ENCODE results near the gene KDM6A. TPM values are rescaled to one million over a fixed set of nuclear protein-coding genes. Genes with fewer than 3 reads are reported as not detected.

The KDM6A gene
- total RNA-seq, 1 experiment from 2014 or later = 42.8 TPM

- H3T11ph ChIP-seq (ENCODE audit: low read length) = no peak overlapping the region
- no peak overlapping the region for H2BK12ac ChIP-seq (ENCODE audit: insufficient read length, low read depth, low read length)
- no peak overlapping the region for H3K4ac ChIP-seq (ENCODE audit: low read depth, low read length)
- H3K23ac ChIP-seq (ENCODE audit: insufficient read length, low read depth, low read length) = no peak overlapping the region
- H2AK5ac ChIP-seq (ENCODE audit: insufficient read length, low read length) = no peak overlapping the region
- no peaks in the 10 kb centered on the region; the same call in 1 of the 2 replicates for H3K79me2 ChIP-seq (ENCODE audit: insufficient read depth, low read length)
- no peaks in the 10 kb centered on the region for H3K27me3 ChIP-seq (ENCODE audit: insufficient read depth, low read length)
- no peaks in the 10 kb centered on the region for H3K23me2 ChIP-seq (ENCODE audit: insufficient read length, low read depth, low read length, poor library complexity, severe bottlenecking)
- no CpG with 5 or more reads among the region's 1 CpG for WGBS (ENCODE audit: extremely low coverage, insufficient read length, low lambda C conversion rate)
- H3K9ac ChIP-seq (ENCODE audit: extremely low read depth, insufficient read length, low read length) = no peak overlapping the region
- peaks cover 2% of the 10 kb centered on the region; the same call in 1 of the 2 replicates for H3K4me1 ChIP-seq (ENCODE audit: insufficient read depth, low read length)
- TF ChIP-seq CTCF (conservative IDR thresholded peaks at IDR 0.05) = no peak
- no peak overlapping the region for H3K27ac ChIP-seq (ENCODE audit: insufficient read length, low read depth, low read length)
- no peak overlapping the region for H3K18ac ChIP-seq (ENCODE audit: insufficient read length, low read depth, low read length)
- H3K4me3 Mint-ChIP-seq = no peak overlapping the region
- DNase-seq = no peak
- no peaks in the 10 kb centered on the region for H3K79me1 ChIP-seq (ENCODE audit: insufficient read depth, low read depth, low read length, poor library complexity, severe bottlenecking)
- H3K4me1 Mint-ChIP-seq = peaks cover 13 to 27% of the 10 kb centered on the region in 2 experiments
- no peak overlapping the region for H2BK20ac ChIP-seq (ENCODE audit: low read depth, low read length, poor library complexity, severe bottlenecking)
- H2AFZ ChIP-seq (ENCODE audit: low read length) = no peak overlapping the region
- no peak overlapping the region for H4K8ac ChIP-seq (replicated peaks; ENCODE audit: insufficient read length, low read depth, low read length)
- H4K5ac ChIP-seq (ENCODE audit: insufficient read length, low read depth, low read length) = no peak overlapping the region
- no peak overlapping the region for H3K4me2 ChIP-seq (ENCODE audit: insufficient read depth, insufficient read length, low read length)
- no peak overlapping the region for H3K14ac ChIP-seq (ENCODE audit: insufficient read depth, low read length)
- H3K56ac ChIP-seq (ENCODE audit: insufficient read length, low read depth, low read length) = no peak overlapping the region
- H2BK120ac ChIP-seq (ENCODE audit: low read depth, low read length, poor library complexity, severe bottlenecking) = no peak overlapping the region
- no peaks in the 10 kb centered on the region for H4K20me1 ChIP-seq (ENCODE audit: control insufficient read depth, insufficient read depth, insufficient read length)
- H2BK15ac ChIP-seq (ENCODE audit: low read depth, low read length) = no peak overlapping the region
- H3K9me3 ChIP-seq (ENCODE audit: control insufficient read depth, low read depth, low read length) = peaks cover 8% of the 10 kb centered on the region
- H3K27ac Mint-ChIP-seq = no peak overlapping the region
- H3K27me3 Mint-ChIP-seq (ENCODE audit: low read depth) = no peaks in the 10 kb centered on the region
- peaks cover 54 to 64% of the 10 kb centered on the region in 2 experiments for H3K9me3 Mint-ChIP-seq
- peaks cover 0 to 11% (median 11%) of the 10 kb centered on the region in 3 experiments; a peak in 4 of 7 replicates for H3K36me3 Mint-ChIP-seq (ENCODE audit: insufficient read depth in 1 of 3, low read depth in 3 of 3)
- no peak overlapping the region for H2BK5ac ChIP-seq (ENCODE audit: insufficient read length, low read length)
- H4K91ac ChIP-seq (ENCODE audit: insufficient read length, low read depth, low read length) = no peak overlapping the region
These were observed 71.9 kb downstream of the KDM6A start for GRCh38 chrX:44944894-44945293.
